HG02970 (cell line): Measurements from ENCODE around the gene OXNAD1.

ENCODE experiments used
- ATAC-seq: cut with Tn5 transposase; IDR thresholded peaks from one replicate; pipeline ENCODE4 v1.9.1; 2021; ENCODE audit warnings: mild to moderate bottlenecking, moderate library complexity, moderate number of reproducible peaks; ENCODE audit not compliant: unreplicated experiment, low FRiP score

OXNAD1 gene, protein sequence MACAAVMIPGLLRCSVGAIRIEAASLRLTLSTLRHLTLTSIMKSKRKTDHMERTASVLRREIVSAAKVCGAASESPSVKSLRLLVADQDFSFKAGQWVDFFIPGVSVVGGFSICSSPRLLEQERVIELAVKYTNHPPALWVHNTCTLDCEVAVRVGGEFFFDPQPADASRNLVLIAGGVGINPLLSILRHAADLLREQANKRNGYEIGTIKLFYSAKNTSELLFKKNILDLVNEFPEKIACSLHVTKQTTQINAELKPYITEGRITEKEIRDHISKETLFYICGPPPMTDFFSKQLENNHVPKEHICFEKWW

DNA sequence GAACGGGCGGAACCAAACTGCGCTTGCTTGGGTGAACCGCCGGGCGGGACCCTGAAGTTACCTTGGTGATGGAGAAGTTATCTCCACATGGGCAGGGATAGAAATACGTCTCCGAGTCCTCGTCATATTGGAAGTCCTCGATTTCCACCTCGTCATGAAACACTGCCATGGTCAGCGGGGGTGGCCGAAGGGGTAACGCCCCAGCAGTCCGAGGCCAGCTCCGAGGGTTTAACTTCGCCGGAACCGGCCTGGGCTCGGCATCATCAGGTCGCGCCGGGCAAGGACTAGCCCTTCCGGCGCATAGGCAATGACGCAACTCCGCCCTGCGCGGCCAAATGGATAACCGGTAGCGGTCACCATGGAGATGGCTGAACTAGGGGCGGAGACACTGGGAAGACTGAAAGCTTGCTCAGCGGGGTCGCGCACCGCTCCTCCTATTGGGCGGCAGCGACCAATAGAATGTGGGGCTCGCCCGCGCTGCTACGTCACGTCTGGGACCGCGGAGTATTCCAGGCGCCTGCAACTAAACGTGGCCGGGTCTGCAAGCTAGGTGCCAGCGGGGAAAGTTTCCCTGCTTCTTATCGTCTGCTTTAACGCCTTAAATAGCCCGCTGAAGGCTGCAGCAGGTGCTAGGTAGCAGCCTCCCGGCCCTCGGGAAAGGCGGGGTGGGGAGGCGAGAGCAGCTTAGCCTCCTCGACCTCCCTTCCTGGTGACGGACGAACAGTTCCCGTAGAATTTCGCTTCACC lies at the start of gene OXNAD1, which contains the start of gene DPH3:
TSS of gene OXNAD1 (plus strand) at position 505 of the 747 bp plus-strand sequence. CDS start 5,741 bp downstream, outside the sequence.
TSS of gene DPH3 (minus strand) at position 236 of the 747 bp plus-strand sequence. CDS start at position 169, 67 bp downstream.
- ATAC-seq: peak; percentile 99

DNA sequence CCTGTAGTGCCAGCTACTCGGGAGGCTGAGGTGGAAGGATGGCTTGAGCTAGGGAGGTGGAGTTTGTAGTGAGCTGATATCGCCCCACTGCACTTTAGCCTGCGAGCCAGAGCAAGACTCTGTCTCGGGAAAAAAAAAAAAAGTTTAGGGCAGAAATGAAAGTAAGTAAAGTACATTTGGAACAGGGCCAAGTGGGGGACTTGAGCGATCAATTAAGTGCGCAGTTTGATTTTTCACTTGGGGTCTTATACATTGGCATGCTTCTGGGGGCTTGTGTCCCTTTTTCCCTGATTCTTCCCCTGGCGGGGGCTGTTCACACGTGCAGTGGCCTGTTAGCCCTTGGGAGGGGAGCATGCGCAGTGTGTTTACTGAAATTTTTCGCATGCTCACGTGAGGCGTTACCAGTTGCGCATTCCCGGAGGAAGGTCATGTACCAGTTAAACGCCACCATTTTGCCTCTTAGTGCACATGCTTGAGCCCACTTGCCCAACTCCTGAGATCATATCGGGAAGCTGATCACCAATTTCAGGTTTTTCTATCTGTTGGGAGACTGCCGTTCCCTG lies 48.6 kb upstream of the OXNAD1 start:
- no peak for ATAC-seq

DNA sequence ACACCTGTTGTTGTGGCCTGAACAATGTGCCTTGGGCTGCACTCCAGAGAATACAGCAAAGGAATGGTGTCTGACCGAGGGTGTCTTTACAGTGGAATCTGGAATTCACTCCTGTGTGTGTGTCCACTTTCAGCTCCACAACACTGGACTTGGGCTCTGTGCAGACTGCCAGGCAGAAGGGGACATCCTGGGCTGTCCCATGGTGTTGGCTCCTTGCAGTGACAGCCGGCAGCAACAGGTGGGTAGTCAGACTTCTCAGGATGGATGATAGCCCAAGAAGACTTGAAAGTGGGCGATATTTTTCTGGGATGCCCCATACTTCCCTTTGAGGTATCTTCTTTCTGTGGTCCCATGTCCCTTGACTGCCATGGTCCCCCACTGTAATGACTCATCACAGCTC lies 45.2 kb upstream of the OXNAD1 start:
- ATAC-seq: no peak

DNA sequence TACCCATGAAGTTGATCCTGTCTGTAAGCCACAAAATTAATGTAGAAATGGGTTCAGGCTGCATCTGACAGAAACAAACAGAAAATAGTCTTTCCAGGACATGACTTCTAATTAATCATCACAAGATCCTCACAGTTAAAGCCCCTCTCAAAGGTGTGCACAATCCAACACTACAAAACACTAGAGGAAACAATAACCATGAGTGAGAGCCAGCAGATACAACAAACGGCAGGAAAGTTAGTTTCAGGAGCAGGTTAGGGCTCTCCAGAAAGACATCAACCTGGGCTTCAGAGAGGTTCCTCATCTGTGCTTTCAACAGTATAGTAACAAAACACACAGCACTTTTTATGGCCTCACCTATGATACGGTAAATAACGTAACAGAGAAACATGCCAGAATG lies 43.0 kb upstream of the OXNAD1 start:
- ATAC-seq: no peak

DNA sequence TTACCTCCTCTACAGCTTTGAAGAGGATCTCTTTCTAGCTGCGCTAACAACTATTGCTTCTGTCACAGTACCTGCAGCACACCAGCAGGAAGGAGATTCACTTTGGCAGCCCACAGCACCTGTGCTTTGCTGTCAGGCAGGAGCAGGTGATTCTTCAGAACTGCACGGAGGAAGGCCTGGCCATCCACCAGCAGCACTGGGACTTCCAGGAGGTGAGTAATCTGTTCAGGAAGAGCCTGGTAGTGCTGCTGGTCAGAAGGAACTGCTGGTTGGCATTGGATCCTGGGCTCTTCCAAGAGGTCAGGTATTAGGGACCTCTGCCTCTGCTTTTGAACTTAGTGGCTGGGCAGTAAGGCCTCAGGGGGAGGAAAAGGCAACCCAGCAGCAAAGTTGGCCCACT lies 42.5 kb upstream of the OXNAD1 start:
- ATAC-seq: no peak

DNA sequence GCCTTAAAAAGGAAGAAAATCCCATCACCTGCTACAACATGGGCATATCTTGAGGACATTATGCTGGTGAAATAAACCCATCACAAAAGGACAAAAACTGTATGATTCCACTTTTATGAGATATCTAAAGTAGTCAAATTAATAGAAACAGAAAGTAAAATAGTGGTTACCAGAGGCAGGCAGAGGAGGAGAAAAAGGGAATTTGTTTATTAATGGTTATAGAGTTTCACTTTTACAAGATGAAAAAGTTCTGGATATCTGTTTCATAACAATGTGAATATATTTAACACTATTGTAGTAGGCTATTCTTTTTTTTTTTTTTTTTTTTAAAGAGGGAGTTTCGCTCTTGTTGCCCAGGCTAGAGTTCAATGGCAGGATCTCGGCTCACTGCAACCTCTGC lies 40.7 kb upstream of the OXNAD1 start:
- no peak for ATAC-seq

DNA sequence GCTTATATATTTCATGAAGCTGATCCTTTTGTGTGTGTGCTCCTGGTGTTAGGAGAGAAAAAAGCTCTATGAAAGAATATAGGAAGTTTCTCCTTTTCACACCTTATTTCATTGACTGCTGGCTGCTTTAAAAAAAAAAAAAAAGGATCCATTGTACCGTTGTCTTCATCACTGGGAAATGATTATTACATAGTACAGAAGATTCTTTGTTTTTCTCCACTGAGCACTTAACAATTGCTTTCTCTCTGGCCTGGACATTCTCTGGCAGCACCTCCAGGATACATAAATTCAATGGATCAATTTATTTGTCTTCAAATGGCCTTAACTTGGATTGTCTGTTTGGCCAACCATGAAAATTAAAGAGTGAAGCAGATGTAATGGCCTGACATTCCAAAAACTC lies 37.4 kb upstream of the OXNAD1 start:
- ATAC-seq: no peak

DNA sequence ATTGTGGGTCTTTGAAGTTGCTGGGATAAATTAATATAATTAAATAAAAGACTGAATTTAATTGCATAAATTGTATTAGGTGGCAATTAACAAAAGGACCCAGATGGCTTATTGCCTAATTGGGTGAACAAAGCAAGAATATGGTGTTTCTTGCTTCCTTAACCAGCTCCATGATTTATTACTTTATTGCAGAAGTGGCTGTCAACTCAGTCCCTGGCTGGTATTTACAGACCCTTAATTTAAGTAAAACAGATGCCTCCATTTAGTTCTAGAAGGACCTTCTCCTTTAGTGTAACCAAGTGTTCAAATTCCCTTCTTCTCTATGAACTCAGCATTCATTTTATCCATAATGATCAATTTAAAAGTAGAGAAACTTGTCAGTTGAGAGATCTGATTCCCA lies 35.3 kb upstream of the OXNAD1 start:
- no peak for ATAC-seq

DNA sequence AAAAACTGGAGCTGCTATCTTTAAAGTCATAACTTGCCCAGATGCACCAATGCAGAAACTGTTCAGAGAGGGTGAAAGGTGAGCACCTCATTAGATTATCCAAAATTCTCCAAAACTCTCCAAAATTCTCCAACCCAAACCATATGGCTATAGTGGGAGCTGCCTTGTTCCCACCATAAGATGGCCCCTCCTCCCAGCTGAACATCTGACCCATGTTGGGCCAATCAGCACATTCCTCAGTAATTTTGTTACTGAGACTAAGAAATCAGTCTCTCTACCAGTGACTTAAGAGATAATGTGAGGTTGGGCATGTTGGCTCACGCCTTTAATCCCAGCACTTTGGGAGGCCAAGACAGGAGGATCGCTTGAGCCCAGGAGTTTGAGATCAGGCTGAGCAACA lies 33.0 kb upstream of the OXNAD1 start:
- ATAC-seq: no peak

DNA sequence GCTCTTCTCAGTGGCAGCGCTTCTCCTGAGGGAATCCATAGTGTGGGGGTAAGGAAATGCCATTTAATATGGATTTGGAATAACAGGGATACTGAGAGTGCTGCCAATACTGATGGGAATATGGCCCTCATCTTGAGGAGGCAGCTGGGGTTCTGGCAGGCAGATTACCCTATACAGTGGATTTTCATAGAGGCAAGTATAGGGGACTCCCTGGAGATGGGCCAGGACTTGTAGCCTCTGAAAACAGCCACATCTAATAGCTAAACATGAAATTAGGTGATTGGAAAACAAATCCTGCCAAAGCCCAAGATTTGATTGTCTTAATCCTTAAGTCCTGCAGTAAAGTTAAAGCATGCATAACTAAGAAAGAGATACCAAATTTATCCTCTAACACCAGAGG lies 31.2 kb upstream of the OXNAD1 start:
- no peak for ATAC-seq

DNA sequence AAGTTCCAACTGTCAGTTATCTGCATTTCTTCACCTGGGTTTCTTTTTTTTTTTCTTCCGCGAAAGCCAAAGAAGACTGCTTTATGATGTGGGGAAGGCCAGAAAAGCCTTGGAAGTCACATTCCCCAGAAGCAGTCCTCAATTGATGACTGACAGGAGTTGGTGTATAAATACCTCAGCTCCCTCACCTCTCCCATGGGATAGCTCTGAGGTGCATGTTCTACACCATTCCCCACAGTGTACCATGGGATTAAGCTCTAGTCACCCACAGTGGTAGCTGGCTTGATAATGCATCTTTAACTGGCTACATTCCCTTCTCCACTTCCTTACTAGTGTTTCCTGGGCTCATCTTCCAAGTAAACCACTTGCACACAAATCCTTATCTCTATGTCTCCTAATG lies 30.7 kb upstream of the OXNAD1 start:
- ATAC-seq: no peak

DNA sequence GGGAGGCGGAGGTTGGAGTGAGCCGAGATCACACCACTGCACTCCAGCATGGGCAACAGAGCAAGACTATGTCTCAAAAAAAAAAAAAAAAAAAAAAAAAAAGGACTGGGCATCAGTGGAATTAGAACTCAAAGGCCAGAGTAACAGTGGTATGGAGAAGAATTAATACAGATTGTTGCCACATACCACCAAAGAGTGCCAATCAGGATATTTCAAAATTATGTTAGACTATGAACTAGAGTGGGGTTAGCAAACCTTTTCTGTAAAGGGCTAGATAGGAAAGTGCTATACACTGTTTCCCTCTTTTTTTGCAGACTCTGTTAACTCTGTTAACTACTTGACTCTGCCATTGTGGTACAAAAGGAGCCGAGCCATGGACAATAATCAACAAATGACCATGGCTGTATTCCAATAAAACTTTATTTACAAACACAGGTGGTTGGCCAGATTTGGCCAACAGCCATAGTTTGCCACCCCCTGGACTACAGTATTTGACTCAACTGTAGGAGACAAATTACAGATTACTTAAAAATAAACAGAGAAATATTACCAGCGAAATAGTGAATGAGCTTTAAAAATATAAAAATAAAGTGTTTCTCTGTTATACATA lies 28.9 kb upstream of the OXNAD1 start:
- no peak for ATAC-seq

DNA sequence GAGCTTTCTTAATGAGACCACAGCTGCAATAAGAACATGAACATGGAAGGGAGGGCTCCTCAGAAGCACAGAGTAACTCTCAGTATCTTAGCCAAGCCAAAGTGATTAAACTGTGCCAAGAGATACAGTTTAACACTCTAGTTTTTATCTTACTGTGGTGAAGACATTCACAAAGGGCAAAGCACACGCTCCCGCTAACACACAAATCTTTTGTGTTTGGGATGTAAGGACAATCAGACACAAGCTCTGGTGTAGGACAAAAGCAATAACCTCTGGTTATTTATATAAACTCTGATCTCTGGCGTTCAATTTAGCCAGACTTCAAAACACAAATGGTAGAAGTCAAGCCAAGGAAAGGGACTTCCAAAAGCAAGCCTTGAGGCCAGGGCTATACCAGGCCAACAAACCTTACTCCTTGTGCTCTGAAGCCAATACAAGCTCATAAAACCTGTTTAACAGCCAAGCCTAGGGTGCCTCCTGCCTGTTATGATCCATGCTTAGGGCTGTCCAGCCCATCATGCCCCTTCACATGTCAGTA lies 28.1 kb upstream of the OXNAD1 start:
- no peak for ATAC-seq

DNA sequence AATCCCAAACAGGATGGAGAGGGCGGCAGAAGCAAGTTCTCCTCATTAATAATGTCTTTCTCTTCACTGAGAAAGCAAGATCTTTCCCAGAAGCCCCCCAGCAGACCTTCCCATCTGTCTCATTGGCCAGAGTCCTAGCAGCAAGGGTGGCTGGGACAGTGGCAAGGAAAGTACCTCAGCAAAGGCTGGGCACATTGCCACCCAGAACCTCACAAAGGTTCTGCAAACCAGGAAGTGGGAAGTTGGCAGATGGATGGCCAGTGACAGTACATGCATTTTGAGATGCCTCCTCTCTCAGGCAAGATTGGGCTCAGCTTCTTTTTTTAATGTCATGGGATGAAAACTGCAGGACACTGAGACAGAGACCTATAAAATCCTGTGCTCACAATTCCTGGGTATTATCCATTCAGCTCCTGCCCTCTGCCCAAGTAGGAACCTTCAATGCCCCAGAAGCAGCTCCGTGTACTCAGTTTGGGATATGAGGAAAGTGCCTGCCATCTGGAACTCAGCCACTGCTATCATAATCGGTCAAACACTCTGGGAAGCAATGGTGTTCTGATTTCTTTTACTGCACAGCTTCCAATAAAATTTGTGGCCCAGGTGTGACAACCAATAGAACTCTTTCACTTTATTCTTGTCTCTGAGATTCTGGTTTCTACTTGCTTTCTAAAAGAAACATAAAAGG lies 25.8 kb upstream of the OXNAD1 start:
- ATAC-seq: no peak

DNA sequence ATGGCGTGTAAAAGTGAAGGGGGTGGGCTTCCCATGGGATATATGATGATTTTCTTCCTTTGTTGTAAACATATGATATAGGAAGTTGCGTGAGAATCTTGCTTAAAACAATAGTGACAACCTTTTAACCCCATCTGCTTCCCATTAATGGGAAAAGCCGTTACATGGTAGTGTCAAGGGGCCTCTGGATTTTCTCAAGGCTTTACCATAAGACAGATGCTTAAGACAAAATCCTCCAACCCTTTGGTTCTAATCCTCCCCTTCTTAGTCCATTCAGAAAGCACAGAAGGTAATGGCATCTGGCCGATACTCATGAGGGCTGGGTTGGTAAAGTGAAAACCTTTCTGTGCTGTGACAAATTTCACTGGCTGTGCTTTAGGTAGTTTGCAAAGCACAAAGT lies 25.2 kb upstream of the OXNAD1 start:
- ATAC-seq: no peak

DNA sequence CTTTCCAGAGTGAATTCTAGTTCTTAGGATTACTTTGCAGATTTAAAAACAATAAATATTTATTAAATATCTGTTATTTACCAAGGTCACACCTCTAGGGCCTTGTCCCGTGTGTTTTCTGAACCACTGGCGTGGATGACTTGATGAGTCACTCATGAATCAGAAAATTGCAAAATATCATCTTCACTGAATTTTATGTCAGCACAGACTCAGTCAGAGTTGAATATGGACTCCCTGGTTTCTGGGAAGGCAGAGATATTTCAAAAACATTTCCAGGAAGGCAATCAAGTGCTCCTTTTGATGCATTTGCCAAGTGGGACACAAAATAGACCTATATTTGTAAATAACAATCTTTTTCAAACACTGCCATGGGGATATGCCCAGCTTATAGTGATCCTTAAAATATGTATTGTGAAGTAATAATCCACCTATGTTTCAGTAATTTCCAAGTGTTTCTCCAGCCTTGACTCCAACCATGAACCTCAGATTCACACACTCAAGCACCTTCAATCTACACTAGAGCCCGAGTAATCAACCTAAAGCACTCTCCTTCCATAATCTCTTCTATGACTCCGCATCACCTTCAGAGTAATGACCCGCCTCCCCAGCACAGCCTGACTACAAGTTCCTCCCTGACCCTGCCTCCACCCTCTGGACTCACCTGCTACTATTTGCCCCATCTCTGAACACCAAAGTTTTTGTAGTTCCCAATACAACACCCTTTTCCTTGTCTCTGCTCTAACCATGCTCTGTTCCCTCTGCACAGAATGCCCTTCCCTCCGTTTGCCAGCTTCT lies 24.6 kb upstream of the OXNAD1 start:
- ATAC-seq: no peak

DNA sequence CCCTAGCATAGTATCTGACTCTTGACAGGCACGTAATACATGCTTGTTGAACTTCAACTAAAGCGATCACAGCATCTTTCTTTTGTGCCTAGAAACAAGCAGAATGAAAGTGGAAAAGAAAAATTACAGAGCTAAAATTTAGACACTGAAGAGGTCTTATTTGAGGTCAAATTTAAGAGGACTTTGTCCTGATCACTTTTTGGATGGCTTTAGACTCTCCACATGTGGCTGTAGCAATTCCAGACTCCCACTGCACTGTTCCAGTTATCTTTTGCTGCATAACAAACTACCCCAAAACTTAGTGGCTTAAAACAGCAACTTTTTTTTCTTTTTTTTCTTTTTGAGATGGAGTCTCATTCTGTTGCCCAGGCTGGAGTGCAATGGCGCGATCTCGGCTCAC lies 23.8 kb upstream of the OXNAD1 start:
- ATAC-seq: no peak

DNA sequence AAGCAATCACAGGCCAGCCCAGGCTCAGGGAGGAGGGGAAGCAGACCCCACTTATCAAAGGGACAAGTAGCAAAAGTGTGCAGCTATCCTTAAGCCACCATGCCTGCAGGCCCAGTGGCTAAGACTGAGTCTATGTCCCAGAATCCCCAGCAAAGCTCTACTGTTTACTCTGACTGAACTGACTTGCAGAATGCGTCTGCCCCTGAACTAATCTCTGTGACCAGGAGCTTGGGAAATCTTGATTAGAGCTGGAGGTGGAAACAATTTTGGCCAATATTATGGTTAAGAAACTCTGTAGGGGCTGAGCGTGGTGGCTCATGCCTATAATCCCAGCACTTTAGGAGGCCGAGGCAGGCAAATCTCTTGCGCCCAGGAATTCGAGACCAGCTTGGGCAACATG lies 22.8 kb upstream of the OXNAD1 start:
- no peak for ATAC-seq

DNA sequence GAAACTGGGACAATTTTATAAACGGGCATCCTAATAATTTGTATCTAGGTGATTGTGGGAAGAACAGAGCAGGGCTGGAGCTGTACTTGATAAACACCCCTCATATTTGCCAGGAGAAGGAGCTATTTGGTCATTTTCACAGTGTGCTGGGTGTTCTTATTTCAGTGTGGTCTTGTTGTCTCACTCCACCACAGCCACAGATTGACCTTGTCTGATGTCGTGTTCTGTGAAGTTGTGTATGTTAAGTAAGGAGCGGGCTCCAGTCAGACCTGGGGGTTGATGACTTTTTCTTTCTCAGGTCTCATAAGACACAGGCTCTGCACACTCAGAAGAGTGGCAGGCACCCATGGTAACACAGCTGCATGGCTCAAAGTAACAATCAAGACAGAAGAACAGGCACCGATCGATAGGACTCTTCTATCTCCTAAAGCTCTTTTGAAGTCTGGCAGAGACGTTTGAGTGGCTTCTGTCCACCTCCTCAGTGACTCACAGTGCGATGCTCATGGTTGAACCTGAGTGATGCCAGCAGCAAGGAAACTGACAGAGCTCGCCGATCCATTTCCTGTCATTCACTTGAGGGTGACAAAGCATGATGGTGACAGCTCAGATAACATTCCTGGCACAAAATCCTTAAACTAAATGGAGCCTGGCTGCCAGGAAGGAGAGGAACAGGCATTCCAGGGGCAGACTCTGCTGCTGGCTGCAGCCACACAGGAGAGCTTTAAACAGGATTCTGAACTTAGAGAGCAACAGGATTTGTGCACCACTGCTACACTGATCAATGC lies 21.1 kb upstream of the OXNAD1 start:
- ATAC-seq: no peak
